Activated gamma-delta T cell treated with anti-CD3 and anti-CD28 coated beads, Interleukin-2, amount 50 U/mL, for 16 hours (primary cell): ENCODE data around the gene TBX20.
"Not testable (repeated sequence)": the region's sequence is repeated elsewhere in the genome, so short reads cannot be mapped to it uniquely, and the experiment has no call there.

ENCODE experiments used
- DNase-seq: peaks from one replicate; pipeline ENCODE4 v3.0.0-alpha.2; 2020; ENCODE audit warnings: low read depth

The TBX20 gene

GRCh38 chr7:35220176-35220575 lies 33.7 kb downstream of the TBX20 start:
- DNase-seq = not testable (repeated sequence)

DNA sequence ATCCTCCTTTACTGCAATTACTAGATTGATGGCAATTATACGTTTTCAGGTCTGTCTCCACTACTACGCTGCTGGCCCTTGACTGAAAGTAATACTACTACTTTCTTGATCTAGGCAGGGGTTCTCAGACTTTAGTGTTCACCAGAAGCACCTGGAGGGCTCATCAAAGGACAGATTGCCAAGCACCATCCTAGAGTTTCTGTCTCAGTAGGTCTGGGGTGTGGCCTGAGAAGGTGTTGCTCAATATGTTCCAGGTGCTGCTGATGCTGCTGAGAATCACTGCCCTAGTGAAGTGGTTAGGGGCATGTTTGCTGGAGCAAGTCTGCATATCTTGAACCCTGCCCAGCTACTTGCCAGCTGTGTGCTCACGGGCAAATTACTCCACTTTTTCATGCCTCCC lies 37.9 kb downstream of the TBX20 start:
- DNase-seq = not testable (repeated sequence)

DNA sequence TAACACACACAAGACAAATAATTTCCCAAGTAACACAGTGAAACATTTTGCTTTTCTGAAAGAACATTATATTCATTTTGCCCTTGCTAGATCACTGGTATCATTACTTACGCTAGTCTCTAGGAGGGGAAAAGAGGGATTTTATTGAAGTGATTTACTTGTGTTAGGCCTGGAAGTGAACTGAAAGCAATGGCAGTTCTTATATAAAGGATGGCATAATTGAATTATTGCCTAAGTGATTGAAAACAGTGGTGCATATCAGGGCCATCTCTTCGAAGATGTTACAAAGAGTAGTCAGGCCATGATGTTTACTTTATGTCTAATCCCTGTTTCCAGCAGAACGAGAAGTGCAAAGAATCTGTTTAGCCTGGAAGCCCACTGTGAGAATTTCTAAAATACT lies 38.8 kb downstream of the TBX20 start:
- DNase-seq = not testable (repeated sequence)

DNA sequence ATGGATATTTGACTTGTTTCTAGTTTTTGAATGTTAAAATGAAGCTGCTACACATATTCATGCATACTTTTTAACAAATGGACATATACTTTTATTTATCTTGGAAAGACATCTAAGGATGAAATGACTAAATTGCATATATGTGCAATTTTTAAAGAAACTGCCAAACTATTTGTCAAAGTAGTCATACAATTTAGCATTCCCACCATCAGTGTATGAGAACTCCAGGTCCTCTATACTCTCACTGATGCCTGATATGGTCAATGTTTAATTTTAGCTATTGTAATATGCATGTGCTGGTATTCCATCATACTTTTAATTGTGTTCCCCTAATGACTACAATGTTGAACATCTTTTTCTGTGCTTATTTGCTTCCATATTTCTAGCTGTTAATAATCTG lies 47.0 kb downstream of the TBX20 start:
- not testable (repeated sequence) for DNase-seq

DNA sequence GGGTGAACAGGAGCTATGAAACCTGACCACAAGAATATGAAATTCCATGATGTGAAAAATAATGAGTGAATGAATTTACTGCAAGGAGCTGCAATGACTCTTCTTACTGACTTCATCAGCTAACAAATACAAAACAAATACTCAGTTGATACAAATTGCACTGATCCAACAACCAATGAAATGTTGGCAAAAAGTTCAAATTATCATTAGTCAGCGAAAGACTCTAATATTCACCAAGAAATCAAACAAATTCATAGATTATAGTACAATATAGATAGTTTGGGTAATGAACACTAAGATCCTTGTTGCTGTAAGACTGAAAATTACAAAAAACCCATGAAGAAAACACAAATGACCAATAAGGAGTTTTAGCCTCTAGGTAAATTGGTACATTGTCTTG lies 49.0 kb downstream of the TBX20 start:
- DNase-seq = not testable (repeated sequence)

- not testable (repeated sequence) for DNase-seq
Observed at GRCh38 chr7:35204031-35204430, 49.9 kb downstream of the TBX20 start.

DNA sequence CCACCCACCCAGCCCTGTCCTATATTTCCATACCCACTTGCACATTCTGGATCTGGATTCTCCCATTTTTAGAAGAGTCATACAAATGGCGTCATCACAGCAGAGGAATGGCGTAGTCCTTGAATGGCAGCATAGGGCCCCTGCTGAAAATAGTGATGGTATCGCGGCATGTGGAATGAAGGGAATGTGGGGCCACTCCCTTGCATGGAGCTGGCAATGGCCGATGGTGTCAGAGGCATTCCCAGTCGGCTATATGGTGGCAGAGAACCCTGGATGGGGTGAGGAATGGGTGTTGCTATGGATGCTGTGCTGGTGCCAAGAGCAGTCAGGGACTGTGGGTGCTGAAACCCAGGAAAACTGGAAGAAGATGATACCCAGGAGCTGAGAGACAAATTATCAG lies 51.5 kb downstream of the TBX20 start:
- not testable (repeated sequence) for DNase-seq

DNA sequence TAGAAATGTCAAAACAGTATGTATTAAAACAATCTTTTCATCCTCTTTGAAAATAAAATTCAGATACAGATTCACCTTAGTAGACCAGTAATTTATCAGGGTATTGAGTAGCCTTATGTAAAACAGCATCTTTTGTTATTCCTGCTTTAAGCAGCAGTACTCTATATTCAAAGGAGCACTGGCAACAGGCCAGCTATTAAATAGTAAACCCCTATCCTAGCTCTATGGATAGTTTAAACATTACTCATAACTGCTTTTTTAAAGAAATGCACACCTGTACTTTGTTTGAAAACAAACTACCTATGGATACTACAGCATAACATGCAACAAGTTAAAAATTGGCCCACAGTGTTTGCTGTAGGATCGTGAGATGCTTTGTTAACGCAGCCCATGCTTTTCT lies 53.7 kb downstream of the TBX20 start:
- DNase-seq = not testable (repeated sequence)

- not testable (repeated sequence) for DNase-seq
Observed at GRCh38 chr7:35198370-35199140, 55.3 kb downstream of the TBX20 start.

DNA sequence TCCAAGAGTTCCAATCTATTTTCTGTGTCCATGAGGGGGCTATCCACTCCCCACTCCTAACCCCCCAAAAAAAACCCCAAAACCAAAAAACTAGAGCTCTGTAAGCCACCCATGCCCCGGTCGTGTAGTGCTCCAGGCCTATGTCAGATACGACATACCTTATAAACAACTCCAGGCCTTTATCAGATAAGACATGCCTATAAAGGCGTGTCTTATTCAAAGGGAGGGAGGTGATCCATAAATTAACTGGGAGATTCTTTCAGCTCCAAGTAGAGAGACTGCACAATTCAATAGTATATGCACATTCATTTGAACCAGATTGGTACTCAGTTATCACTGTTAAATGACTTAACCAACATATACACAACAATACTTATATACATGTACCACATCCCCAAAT lies 62.3 kb downstream of the TBX20 start:
- DNase-seq = not testable (repeated sequence)

DNA sequence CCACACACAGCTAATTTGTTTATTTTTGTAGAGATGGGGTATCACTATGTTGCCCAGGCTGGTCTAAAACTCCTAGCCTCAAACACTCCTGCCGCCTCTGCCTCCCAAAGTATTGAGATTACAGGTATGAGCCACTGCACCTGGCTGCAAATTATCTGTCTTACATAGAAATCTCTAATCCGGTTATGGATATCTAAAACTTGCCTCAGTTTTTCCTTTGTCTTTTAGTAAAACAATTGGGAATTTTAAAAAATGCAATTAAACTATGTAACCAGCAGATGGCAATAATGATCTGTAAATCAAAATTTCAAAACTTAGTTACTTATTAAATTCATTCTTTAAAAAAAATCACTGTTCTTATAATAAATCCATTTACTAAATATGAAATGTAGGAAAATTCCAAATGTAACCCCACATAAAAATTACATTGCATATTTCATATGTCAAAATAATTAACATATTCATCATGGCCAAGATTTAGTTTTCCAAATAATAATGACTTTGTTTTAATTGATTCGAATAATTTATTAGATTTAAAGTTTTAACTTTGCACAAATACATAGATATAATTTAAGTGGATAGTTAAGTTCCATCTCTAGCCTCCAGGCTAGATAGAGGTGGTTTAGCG lies 63.6 kb downstream of the TBX20 start:
- DNase-seq = not testable (repeated sequence)

DNA sequence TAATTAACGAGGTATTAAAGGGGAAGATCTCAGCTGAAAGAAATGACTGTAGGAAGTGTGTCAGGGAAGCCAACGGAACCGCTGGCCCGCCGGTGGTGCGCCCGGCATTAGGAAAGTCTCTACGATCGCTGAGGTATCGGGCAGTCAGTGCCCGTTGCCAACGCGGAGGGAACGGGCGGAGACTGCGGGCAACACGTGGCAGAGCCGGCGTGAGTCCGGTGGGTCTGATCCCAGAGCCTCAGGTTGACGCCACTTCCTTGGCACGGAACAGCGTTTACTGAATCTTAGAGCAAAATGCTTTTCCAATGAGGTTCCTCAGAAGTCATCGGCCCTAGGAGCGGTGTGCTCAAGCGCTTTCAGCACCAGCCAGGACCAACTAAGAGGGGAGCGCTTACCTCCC lies 67.1 kb downstream of the TBX20 start:
- DNase-seq = not testable (repeated sequence)

- no peak for DNase-seq
Observed at GRCh38 chr7:35185908-35186731, 67.8 kb downstream of the TBX20 start.

DNA sequence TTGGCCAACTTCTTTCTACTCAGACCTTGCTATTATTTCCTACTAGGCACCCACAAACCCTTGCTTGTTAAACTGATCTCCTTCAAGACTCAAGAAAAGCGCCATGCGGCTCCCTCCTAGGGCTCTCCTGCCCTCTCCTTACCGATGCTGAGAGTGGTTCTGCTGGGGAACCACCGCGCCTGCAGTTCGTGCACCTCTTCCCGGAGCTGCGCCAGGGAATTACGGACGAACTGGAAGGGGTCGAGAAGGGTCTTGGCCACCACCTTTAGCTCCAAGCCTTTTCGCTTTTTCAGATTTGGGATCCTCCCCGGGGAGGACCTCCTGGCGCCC lies 68.4 kb downstream of the TBX20 start:
- DNase-seq = not testable (repeated sequence)

GRCh38 chr7:35184961-35185360 lies 68.9 kb downstream of the TBX20 start:
- not testable (repeated sequence) for DNase-seq

DNA sequence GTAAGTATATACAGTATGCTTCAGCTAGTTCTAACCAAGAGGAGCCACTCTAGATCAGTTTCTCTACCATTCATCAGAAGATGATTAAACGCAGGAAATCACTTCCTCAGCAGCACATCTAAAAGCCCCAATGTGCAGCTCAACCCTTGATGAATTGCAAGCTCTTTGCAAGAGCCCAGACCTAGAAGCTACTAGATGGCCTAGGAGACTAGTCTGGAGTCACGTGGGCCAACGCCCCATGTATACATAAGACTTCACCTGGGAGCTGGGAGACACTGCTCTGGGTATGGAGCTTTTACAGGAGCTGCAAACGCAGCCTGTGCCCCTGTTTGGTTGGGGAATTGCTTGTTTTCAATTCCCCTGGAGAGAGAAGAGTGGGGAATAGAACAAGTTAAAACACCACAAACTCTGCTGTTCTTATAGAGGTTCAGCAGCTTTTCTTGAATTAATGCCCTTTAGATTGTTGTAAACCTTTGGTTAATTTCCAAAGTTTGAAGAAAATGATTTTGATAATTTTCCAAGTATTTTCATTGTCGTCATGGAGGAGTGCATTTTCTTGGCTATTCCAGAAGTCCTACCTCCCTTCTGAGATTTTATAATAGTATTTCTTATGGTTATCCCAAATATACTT lies 69.9 kb downstream of the TBX20 start:
- not testable (repeated sequence) for DNase-seq

DNA sequence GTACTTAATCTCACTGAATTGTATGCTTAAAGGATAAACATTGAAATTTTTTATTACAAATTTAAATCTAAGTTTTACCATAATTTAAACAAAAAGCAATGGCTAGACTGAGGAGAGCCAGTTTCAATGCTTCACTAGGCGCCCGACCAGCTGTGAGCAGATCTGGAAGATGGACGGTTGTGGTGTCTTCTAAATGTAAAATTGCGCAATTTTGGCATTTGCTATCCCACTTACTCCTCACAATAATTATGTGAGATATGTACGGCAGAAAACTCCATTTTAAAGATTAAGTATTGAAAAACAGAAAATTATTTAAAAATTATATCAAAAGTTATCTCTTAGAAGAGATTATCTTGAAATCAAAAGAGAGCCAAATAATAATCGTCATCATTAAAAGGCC lies 73.2 kb downstream of the TBX20 start:
- DNase-seq = not testable (repeated sequence)

GRCh38 chr7:35173176-35173575 lies 80.7 kb downstream of the TBX20 start:
- DNase-seq = not testable (repeated sequence)

DNA sequence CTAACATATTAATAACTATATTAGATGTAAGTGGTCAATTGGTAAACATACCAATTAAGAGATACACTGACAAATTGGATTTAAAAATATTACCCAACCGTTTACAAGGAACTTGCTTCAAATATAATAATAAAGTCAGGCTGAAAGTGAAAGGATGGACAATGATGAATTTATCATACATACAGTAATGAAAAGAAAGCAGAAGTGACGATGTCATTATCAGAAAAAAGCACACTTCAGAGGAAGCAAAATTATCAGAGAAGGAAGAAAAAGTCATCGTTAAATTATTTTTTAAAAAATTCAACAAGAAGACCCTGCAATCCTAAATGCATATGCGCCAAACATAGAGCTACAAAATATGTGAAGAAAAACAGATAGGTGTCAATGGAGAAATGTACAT lies 81.8 kb downstream of the TBX20 start:
- DNase-seq = not testable (repeated sequence)

- DNase-seq = not testable (repeated sequence)
Observed at GRCh38 chr7:35167658-35168057, 86.2 kb downstream of the TBX20 start.

GRCh38 chr7:35167158-35167557 lies 86.7 kb downstream of the TBX20 start:
- DNase-seq = not testable (repeated sequence)

- DNase-seq = not testable (repeated sequence)
Observed at GRCh38 chr7:35161059-35161740, 92.7 kb downstream of the TBX20 start.
